ENCODE data around the gene PALS1.

PALS1 gene

GRCh38 chr14:67207810-67208209 is 33.4 kb upstream of the PALS1 start:
- H2BK15ac ChIP-seq (replicated peaks; ENCODE audit: low read depth): no peak overlapping the region
- no peaks in the 10 kb centered on the region for H3K27me3 ChIP-seq (ENCODE audit: insufficient read depth, low read length, poor library complexity)
- no peaks in the 10 kb centered on the region for H3K36me3 ChIP-seq (ENCODE audit: control insufficient read depth, insufficient read depth, low read length)
- no peak overlapping the region for H2AK5ac ChIP-seq (ENCODE audit: low read length)
- no peak overlapping the region for H3K4me3 ChIP-seq (ENCODE audit: low read length)
- H3K4me2 ChIP-seq (ENCODE audit: low read length): no peak overlapping the region
- H4K5ac ChIP-seq (ENCODE audit: low read length): no peak overlapping the region
- no peak overlapping the region for H3K4ac ChIP-seq (ENCODE audit: low read depth, low read length)
- no peaks in the 10 kb centered on the region for H3K79me2 ChIP-seq (ENCODE audit: control insufficient read depth, insufficient read depth, low read length)
- H3K56ac ChIP-seq (ENCODE audit: low read length): no peak overlapping the region
- no CpG with 5 or more reads among the region's 8 CpGs for WGBS (ENCODE audit: extremely low coverage, insufficient coverage, low lambda C conversion rate)
- no peak overlapping the region for H3K27ac ChIP-seq (ENCODE audit: low read depth, low read length)
- no peaks in the 10 kb centered on the region for H3K4me1 ChIP-seq (ENCODE audit: control insufficient read depth, low read depth, low read length)
- no peak overlapping the region for H3K23ac ChIP-seq (ENCODE audit: low read length)
- no peak overlapping the region for H4K8ac ChIP-seq (ENCODE audit: low read depth, low read length)
- H3K18ac ChIP-seq (ENCODE audit: low read length): no peak overlapping the region
- no peak overlapping the region for H2BK120ac ChIP-seq (ENCODE audit: low read depth, low read length)
- H3K9ac ChIP-seq (ENCODE audit: low read length): no peak overlapping the region
- DNase-seq: no peak
- no peaks in the 10 kb centered on the region for H3K79me1 ChIP-seq (ENCODE audit: low read length)
- H2BK5ac ChIP-seq (ENCODE audit: low read length): no peak overlapping the region

GRCh38 chr14:67218126-67218525 is 23.1 kb upstream of the PALS1 start:
- no peak overlapping the region for H3K4me2 ChIP-seq (ENCODE audit: low read length)

GRCh38 chr14:67221248-67221981 is 19.8 kb upstream of the PALS1 start:
- no CpG with 5 or more reads among the region's 6 CpGs for WGBS (ENCODE audit: extremely low coverage, insufficient coverage, low lambda C conversion rate)
- Histone ChIP-seq H3K23ac (ENCODE audit: low read length) (no peak overlapping the region), H3K4me2 (ENCODE audit: low read length) (no peak overlapping the region), H3K79me1 (ENCODE audit: low read length) (no peaks in the 10 kb centered on the region), H3K27me3 (ENCODE audit: insufficient read depth, low read length, poor library complexity) (no peaks in the 10 kb centered on the region), H3K18ac (ENCODE audit: low read length) (no peak overlapping the region), H3K4me3 (ENCODE audit: low read length) (no peak overlapping the region), H3K79me2 (ENCODE audit: control insufficient read depth, insufficient read depth, low read length) (no peaks in the 10 kb centered on the region), H2BK15ac (replicated peaks; ENCODE audit: low read depth) (no peak overlapping the region), H3K4ac (ENCODE audit: low read depth, low read length) (no peak overlapping the region), H2BK120ac (ENCODE audit: low read depth, low read length) (no peak overlapping the region), H3K4me1 (ENCODE audit: control insufficient read depth, low read depth, low read length) (no peaks in the 10 kb centered on the region), H3K9ac (ENCODE audit: low read length) (no peak overlapping the region), H3K56ac (ENCODE audit: low read length) (no peak overlapping the region), H4K8ac (ENCODE audit: low read depth, low read length) (no peak overlapping the region), H3K27ac (ENCODE audit: low read depth, low read length) (no peak overlapping the region), H3K36me3 (ENCODE audit: control insufficient read depth, insufficient read depth, low read length) (no peaks in the 10 kb centered on the region), H2AK5ac (ENCODE audit: low read length) (no peak overlapping the region), H2BK5ac (ENCODE audit: low read length) (no peak overlapping the region), H4K5ac (ENCODE audit: low read length) (no peak overlapping the region)
- DNase-seq: peak; percentile 5

More at GRCh38 chr14:67218126-67218525, 23.1 kb upstream of the PALS1 start:
- no peak overlapping the region for H3K27ac ChIP-seq (ENCODE audit: low read depth, low read length)
- no peaks in the 10 kb centered on the region for H3K79me2 ChIP-seq (ENCODE audit: control insufficient read depth, insufficient read depth, low read length)
- no peak overlapping the region for H2BK120ac ChIP-seq (ENCODE audit: low read depth, low read length)
- no peak overlapping the region for H2AK5ac ChIP-seq (ENCODE audit: low read length)
- no peak overlapping the region for H3K4ac ChIP-seq (ENCODE audit: low read depth, low read length)
- no peak overlapping the region for H2BK5ac ChIP-seq (ENCODE audit: low read length)
- H4K8ac ChIP-seq (ENCODE audit: low read depth, low read length): no peak overlapping the region
- DNase-seq: no peak
- no peaks in the 10 kb centered on the region for H3K36me3 ChIP-seq (ENCODE audit: control insufficient read depth, insufficient read depth, low read length)
- WGBS (ENCODE audit: extremely low coverage, insufficient coverage, low lambda C conversion rate): no CpG with 5 or more reads among the region's 2 CpGs
- no peak overlapping the region for H3K18ac ChIP-seq (ENCODE audit: low read length)
- no peak overlapping the region for H3K9ac ChIP-seq (ENCODE audit: low read length)
- H4K5ac ChIP-seq (ENCODE audit: low read length): no peak overlapping the region
- no peaks in the 10 kb centered on the region for H3K27me3 ChIP-seq (ENCODE audit: insufficient read depth, low read length, poor library complexity)
- H3K23ac ChIP-seq (ENCODE audit: low read length): no peak overlapping the region
- H3K4me3 ChIP-seq (ENCODE audit: low read length): no peak overlapping the region
- no peak overlapping the region for H2BK15ac ChIP-seq (replicated peaks; ENCODE audit: low read depth)
- H3K79me1 ChIP-seq (ENCODE audit: low read length): no peaks in the 10 kb centered on the region
- H3K56ac ChIP-seq (ENCODE audit: low read length): no peak overlapping the region
- H3K4me1 ChIP-seq (ENCODE audit: control insufficient read depth, low read depth, low read length): no peaks in the 10 kb centered on the region

GRCh38 chr14:67221982-67222328 is 19.3 kb upstream of the PALS1 start:
- no peaks in the 10 kb centered on the region for H3K79me1 ChIP-seq (ENCODE audit: low read length)
- no peaks in the 10 kb centered on the region for H3K79me2 ChIP-seq (ENCODE audit: control insufficient read depth, insufficient read depth, low read length)
- H3K4ac ChIP-seq (ENCODE audit: low read depth, low read length): no peak overlapping the region
- no peak overlapping the region for H3K9ac ChIP-seq (ENCODE audit: low read length)
- no peaks in the 10 kb centered on the region for H3K4me1 ChIP-seq (ENCODE audit: control insufficient read depth, low read depth, low read length)
- no peak overlapping the region for H4K5ac ChIP-seq (ENCODE audit: low read length)
- no peak overlapping the region for H3K4me3 ChIP-seq (ENCODE audit: low read length)
- H2AK5ac ChIP-seq (ENCODE audit: low read length): no peak overlapping the region
- DNase-seq: no peak
- no peak overlapping the region for H3K4me2 ChIP-seq (ENCODE audit: low read length)
- H3K36me3 ChIP-seq (ENCODE audit: control insufficient read depth, insufficient read depth, low read length): no peaks in the 10 kb centered on the region
- H2BK5ac ChIP-seq (ENCODE audit: low read length): no peak overlapping the region
- no peak overlapping the region for H2BK120ac ChIP-seq (ENCODE audit: low read depth, low read length)
- no peak overlapping the region for H2BK15ac ChIP-seq (replicated peaks; ENCODE audit: low read depth)
- H3K56ac ChIP-seq (ENCODE audit: low read length): no peak overlapping the region
- no peak overlapping the region for H4K8ac ChIP-seq (ENCODE audit: low read depth, low read length)
- H3K23ac ChIP-seq (ENCODE audit: low read length): no peak overlapping the region
- H3K18ac ChIP-seq (ENCODE audit: low read length): no peak overlapping the region
- WGBS (ENCODE audit: extremely low coverage, insufficient coverage, low lambda C conversion rate): no CpG with 5 or more reads among the region's 4 CpGs
- no peak overlapping the region for H3K27ac ChIP-seq (ENCODE audit: low read depth, low read length)
- no peaks in the 10 kb centered on the region for H3K27me3 ChIP-seq (ENCODE audit: insufficient read depth, low read length, poor library complexity)

- H3K4me1 ChIP-seq (ENCODE audit: control insufficient read depth, low read depth, low read length): no peaks in the 10 kb centered on the region
- no peak overlapping the region for H4K8ac ChIP-seq (ENCODE audit: low read depth, low read length)
- H2BK5ac ChIP-seq (ENCODE audit: low read length): no peak overlapping the region
- H3K36me3 ChIP-seq (ENCODE audit: control insufficient read depth, insufficient read depth, low read length): no peaks in the 10 kb centered on the region
- no peak overlapping the region for H2BK15ac ChIP-seq (replicated peaks; ENCODE audit: low read depth)
- H3K79me2 ChIP-seq (ENCODE audit: control insufficient read depth, insufficient read depth, low read length): no peaks in the 10 kb centered on the region
- no peak overlapping the region for H3K4ac ChIP-seq (ENCODE audit: low read depth, low read length)
- no peak overlapping the region for H3K18ac ChIP-seq (ENCODE audit: low read length)
- H3K4me3 ChIP-seq (ENCODE audit: low read length): no peak overlapping the region
- no peak overlapping the region for H3K56ac ChIP-seq (ENCODE audit: low read length)
- H3K23ac ChIP-seq (ENCODE audit: low read length): no peak overlapping the region
- no peak overlapping the region for H2AK5ac ChIP-seq (ENCODE audit: low read length)
- no peak overlapping the region for H3K4me2 ChIP-seq (ENCODE audit: low read length)
- H2BK120ac ChIP-seq (ENCODE audit: low read depth, low read length): no peak overlapping the region
- H3K9ac ChIP-seq (ENCODE audit: low read length): no peak overlapping the region
- no peak overlapping the region for H4K5ac ChIP-seq (ENCODE audit: low read length)
- no peak overlapping the region for H3K27ac ChIP-seq (ENCODE audit: low read depth, low read length)
- DNase-seq: no peak
- no CpG with 5 or more reads among the region's 4 CpGs for WGBS (ENCODE audit: extremely low coverage, insufficient coverage, low lambda C conversion rate)
- no peaks in the 10 kb centered on the region for H3K27me3 ChIP-seq (ENCODE audit: insufficient read depth, low read length, poor library complexity)
- no peaks in the 10 kb centered on the region for H3K79me1 ChIP-seq (ENCODE audit: low read length)
These were observed 15.7 kb upstream of the PALS1 start for GRCh38 chr14:67225523-67225922.

Data from mesendoderm (in vitro differentiated cells).